ENCODE results near the gene PCGF2. TPM values are rescaled to one million over a fixed set of nuclear protein-coding genes. Genes with fewer than 3 reads are reported as not detected.

The PCGF2 gene
- polyA plus RNA-seq, 1 donor from 2014 or later: 11.7 TPM

DNA sequence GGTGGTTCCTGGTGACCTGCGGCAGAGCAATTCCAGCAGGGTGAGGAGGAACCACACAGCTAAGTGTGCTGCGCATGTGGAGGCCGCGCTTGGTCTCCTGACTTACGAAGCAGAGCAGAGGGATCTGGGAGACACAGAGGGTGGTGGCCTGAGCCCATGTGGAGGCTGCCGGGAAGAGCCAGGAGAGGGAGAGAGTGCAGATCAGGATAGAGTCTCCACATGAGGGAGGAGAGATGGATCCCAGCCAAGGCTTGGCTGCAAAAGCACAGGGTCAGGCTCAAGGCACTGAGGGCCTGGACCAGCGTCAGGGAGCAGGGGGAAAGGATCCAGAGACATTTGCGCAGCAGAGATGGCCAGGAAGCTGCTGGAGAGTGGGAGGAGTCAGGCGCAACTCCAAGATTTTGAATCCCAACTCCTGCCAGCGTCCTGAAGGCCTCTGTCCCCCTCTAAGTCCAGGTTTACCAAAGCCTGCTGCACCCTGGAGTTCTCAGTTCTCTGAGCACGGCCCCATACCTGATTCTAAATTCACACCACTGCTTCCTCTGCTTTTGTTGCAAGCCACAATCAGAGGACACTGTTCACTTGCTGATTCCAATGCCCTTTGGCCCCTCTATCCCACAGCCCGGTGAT is 54.3 kb downstream of the PCGF2 start:
- Histone ChIP-seq H3K27me3 (ENCODE audit: insufficient read depth, low read depth, low read length) (peaks cover 9% of the 10 kb centered on the region), H3K4me2 (ENCODE audit: low read length) (no peak overlapping the region), H3K79me2 (replicated peaks; ENCODE audit: insufficient read depth, low read length) (no peaks in the 10 kb centered on the region), H3F3A (ENCODE audit: insufficient read depth, low read length, poor library complexity, severe bottlenecking) (no peaks in the 10 kb centered on the region), H3K9me2 (ENCODE audit: insufficient read depth, low read length) (no peaks in the 10 kb centered on the region), H2AFZ (ENCODE audit: low read depth, low read length) (no peak overlapping the region), H3K9me3 (ENCODE audit: low read length) (no peaks in the 10 kb centered on the region), H3K36me3 (ENCODE audit: insufficient read depth, low read length) (no peaks in the 10 kb centered on the region), H3K4me3 (ENCODE audit: low read length) (no peak overlapping the region), H3K9ac (ENCODE audit: low read length) (no peak overlapping the region), H4K20me1 (ENCODE audit: insufficient read depth) (no peaks in the 10 kb centered on the region), H3K27ac (ENCODE audit: low read length) (no peak overlapping the region)
- TF ChIP-seq SMC3 (conservative IDR thresholded peaks at IDR 0.05; ENCODE audit: poor library complexity) (no peak), RAD21 (conservative IDR thresholded peaks at IDR 0.05) (no peak), EZH2 (IDR thresholded peaks at IDR 0.05; ENCODE audit: borderline replicate concordance, insufficient read depth, low read length, poor library complexity, severe bottlenecking) (no peak), EP300 (conservative IDR thresholded peaks at IDR 0.05; ENCODE audit: poor library complexity, severe bottlenecking) (no peak), TAF1 (IDR thresholded peaks at IDR 0.05; ENCODE audit: low read depth) (no peak), CTCF (IDR thresholded peaks at IDR 0.05; ENCODE audit: poor library complexity, severe bottlenecking) (no peak), MXI1 (conservative IDR thresholded peaks at IDR 0.05; ENCODE audit: poor library complexity, severe bottlenecking) (no peak)
- TF ChIP-seq, protein P1, sequence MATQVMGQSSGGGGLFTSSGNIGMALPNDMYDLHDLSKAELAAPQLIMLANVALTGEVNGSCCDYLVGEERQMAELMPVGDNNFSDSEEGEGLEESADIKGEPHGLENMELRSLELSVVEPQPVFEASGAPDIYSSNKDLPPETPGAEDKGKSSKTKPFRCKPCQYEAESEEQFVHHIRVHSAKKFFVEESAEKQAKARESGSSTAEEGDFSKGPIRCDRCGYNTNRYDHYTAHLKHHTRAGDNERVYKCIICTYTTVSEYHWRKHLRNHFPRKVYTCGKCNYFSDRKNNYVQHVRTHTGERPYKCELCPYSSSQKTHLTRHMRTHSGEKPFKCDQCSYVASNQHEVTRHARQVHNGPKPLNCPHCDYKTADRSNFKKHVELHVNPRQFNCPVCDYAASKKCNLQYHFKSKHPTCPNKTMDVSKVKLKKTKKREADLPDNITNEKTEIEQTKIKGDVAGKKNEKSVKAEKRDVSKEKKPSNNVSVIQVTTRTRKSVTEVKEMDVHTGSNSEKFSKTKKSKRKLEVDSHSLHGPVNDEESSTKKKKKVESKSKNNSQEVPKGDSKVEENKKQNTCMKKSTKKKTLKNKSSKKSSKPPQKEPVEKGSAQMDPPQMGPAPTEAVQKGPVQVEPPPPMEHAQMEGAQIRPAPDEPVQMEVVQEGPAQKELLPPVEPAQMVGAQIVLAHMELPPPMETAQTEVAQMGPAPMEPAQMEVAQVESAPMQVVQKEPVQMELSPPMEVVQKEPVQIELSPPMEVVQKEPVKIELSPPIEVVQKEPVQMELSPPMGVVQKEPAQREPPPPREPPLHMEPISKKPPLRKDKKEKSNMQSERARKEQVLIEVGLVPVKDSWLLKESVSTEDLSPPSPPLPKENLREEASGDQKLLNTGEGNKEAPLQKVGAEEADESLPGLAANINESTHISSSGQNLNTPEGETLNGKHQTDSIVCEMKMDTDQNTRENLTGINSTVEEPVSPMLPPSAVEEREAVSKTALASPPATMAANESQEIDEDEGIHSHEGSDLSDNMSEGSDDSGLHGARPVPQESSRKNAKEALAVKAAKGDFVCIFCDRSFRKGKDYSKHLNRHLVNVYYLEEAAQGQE (IDR thresholded peaks at IDR 0.05; ENCODE audit: borderline replicate concordance): no peak

- Histone ChIP-seq H3K27me3 (ENCODE audit: insufficient read depth, low read depth, low read length) (no peaks in the 10 kb centered on the region), H3K27ac (ENCODE audit: low read length) (no peak overlapping the region)
These were observed 57.0 kb downstream of the PCGF2 start for GRCh38 chr17:38691154-38691553.

More at GRCh38 chr17:38691154-38691553, 57.0 kb downstream of the PCGF2 start:
- H3K9me2 ChIP-seq (ENCODE audit: insufficient read depth, low read length): no peaks in the 10 kb centered on the region
- no peaks in the 10 kb centered on the region for H3F3A ChIP-seq (ENCODE audit: insufficient read depth, low read length, poor library complexity, severe bottlenecking)
- H3K36me3 ChIP-seq (ENCODE audit: insufficient read depth, low read length): no peaks in the 10 kb centered on the region
- H2AFZ ChIP-seq (ENCODE audit: low read depth, low read length): no peak overlapping the region
- no peak overlapping the region for H3K4me3 ChIP-seq (ENCODE audit: low read length)
- no peaks in the 10 kb centered on the region for H3K9me3 ChIP-seq (ENCODE audit: low read length)
- H3K9ac ChIP-seq (ENCODE audit: low read length): no peak overlapping the region
- no peak for TF ChIP-seq MXI1 (conservative IDR thresholded peaks at IDR 0.05; ENCODE audit: poor library complexity, severe bottlenecking)
- TF ChIP-seq CTCF (IDR thresholded peaks at IDR 0.05; ENCODE audit: poor library complexity, severe bottlenecking): no peak
- TF ChIP-seq EZH2 (IDR thresholded peaks at IDR 0.05; ENCODE audit: borderline replicate concordance, insufficient read depth, low read length, poor library complexity, severe bottlenecking): no peak
- no peak for TF ChIP-seq EP300 (conservative IDR thresholded peaks at IDR 0.05; ENCODE audit: poor library complexity, severe bottlenecking)
- no peak for TF ChIP-seq SMC3 (conservative IDR thresholded peaks at IDR 0.05; ENCODE audit: poor library complexity)
- TF ChIP-seq RAD21 (conservative IDR thresholded peaks at IDR 0.05): no peak
- TF ChIP-seq, protein P1 (IDR thresholded peaks at IDR 0.05; ENCODE audit: borderline replicate concordance): no peak
- TF ChIP-seq POLR2AphosphoS5 (IDR thresholded peaks at IDR 0.05): no peak
- H4K20me1 ChIP-seq (ENCODE audit: insufficient read depth): no peaks in the 10 kb centered on the region
- H3K79me2 ChIP-seq (replicated peaks; ENCODE audit: insufficient read depth, low read length): no peaks in the 10 kb centered on the region
- H3K4me2 ChIP-seq (ENCODE audit: low read length): no peak overlapping the region

Data from neural cell (in vitro differentiated cells).